Lower leg skin (tissue), 3 donors: Measurements from ENCODE around the gene HNRNPU.

Source experiments
- POLR2A ChIP-seq, 2 donors: fragments of 450-650 bp; IDR thresholded peaks; one replicate each; pipeline ENCODE4 v1.6.1; 2016 to 2017; ENCODE audit warnings: antibody characterized with exemption in 2 of 2, mild to moderate bottlenecking in 1 of 2, moderate library complexity in 1 of 2
- TF ChIP-seq, protein P1 (sequence below), 3 donors: fragments of 450-650 bp; IDR thresholded peaks; one replicate each; pipeline ENCODE4 v1.5.1; 2016; ENCODE audit warnings: antibody characterized with exemption in 3 of 3, mild to moderate bottlenecking in 3 of 3, moderate library complexity in 2 of 3

DNA sequence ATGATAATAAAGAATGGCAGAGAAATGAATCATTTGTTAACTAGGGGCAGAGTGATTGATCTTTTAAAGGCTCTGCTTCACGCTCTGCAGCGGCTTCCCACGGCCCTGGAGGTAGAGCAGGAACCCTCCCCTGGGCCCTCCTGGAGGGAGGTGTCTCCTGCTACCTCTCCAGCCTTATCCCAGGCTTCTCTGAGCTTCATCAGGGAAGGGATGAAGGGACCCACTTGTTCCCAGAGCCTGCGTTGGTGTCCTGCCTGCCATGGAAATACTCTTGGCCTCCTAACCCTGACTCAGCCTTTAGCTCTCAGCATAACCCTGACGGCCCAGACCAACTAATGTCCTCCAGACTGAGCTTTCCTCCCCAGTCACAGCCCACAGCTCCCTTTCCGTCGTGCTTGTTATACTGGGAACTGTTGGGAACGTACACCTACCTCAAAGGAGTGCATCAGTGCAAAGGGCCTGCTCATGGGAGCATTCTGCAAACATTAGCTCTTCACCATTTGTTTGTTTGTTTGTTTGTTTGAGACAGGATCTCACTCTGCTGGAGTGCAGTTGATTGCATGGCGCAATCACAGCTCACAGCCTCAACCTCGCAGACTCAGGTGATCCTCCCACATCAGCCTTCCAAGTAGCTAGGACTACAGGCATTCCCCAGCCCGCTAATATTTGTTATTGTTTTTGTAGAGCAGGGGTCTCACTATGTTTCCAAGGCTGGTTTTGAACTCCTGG lies 17.4 kb upstream of the HNRNPU start:
- TF ChIP-seq, protein P1, sequence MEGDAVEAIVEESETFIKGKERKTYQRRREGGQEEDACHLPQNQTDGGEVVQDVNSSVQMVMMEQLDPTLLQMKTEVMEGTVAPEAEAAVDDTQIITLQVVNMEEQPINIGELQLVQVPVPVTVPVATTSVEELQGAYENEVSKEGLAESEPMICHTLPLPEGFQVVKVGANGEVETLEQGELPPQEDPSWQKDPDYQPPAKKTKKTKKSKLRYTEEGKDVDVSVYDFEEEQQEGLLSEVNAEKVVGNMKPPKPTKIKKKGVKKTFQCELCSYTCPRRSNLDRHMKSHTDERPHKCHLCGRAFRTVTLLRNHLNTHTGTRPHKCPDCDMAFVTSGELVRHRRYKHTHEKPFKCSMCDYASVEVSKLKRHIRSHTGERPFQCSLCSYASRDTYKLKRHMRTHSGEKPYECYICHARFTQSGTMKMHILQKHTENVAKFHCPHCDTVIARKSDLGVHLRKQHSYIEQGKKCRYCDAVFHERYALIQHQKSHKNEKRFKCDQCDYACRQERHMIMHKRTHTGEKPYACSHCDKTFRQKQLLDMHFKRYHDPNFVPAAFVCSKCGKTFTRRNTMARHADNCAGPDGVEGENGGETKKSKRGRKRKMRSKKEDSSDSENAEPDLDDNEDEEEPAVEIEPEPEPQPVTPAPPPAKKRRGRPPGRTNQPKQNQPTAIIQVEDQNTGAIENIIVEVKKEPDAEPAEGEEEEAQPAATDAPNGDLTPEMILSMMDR (IDR thresholded peaks at IDR 0.05): no peak
- no peak for TF ChIP-seq POLR2A (IDR thresholded peaks at IDR 0.05)
